DMS79 treated with DMSO at 0.1 percent for 48 hours (cell line): Measurements from ENCODE around the gene HMBS.

Source experiments
- DNase-seq: peaks from one replicate; lab custom pipeline; 2025; lab: John Stamatoyannopoulos, UW

Gene HMBS

GRCh38 chr11:119067371-119068222 lies 17.1 kb upstream of the HMBS start, which contains the start of gene VPS11:
Gene VPS11 (plus strand): TSS chr11:119067818. CDS start chr11:119067824, 6 bp downstream.
- DNase-seq: peak; percentile 95

GRCh38 chr11:119077839-119078238 lies 6.8 kb upstream of the HMBS start:
- DNase-seq: no peak

- DNase-seq: no peak
Measured at GRCh38 chr11:119078675-119079420, 5.8 kb upstream of the HMBS start.

GRCh38 chr11:119081682-119082260 lies 2.9 kb upstream of the HMBS start:
- no peak for DNase-seq

- DNase-seq: no peak
Measured at GRCh38 chr11:119085437-119085847, 761 bp downstream of the HMBS start.

GRCh38 chr11:119087123-119087522 lies 2.4 kb downstream of the HMBS start:
- DNase-seq: no peak

GRCh38 chr11:119087747-119088241 lies 3.1 kb downstream of the HMBS start:
- DNase-seq: no peak

- no peak for DNase-seq
Measured at GRCh38 chr11:119088406-119088805, 3.7 kb downstream of the HMBS start.

- DNase-seq: peak; percentile 21
Measured at GRCh38 chr11:119089319-119089718, 4.6 kb downstream of the HMBS start.

- DNase-seq: no peak
Measured at GRCh38 chr11:119091178-119091577, 6.5 kb downstream of the HMBS start.

- peak; percentile 59 for DNase-seq
Measured at GRCh38 chr11:119091966-119092879, 7.5 kb downstream of the HMBS start.

- peak; percentile 18 for DNase-seq
Measured at GRCh38 chr11:119092880-119093842, 8.5 kb downstream of the HMBS start.

- DNase-seq: no peak
Measured at GRCh38 chr11:119093942-119094815, 9.5 kb downstream of the HMBS start.

- DNase-seq: no peak
Measured at GRCh38 chr11:119094816-119095065, 10.1 kb downstream of the HMBS start.

- DNase-seq: peak; percentile 100
Measured at GRCh38 chr11:119095066-119095880, 10.6 kb downstream of the HMBS start.

GRCh38 chr11:119099711-119100110 lies 15.0 kb downstream of the HMBS start:
- no peak for DNase-seq

- peak; percentile 15 for DNase-seq
Measured at GRCh38 chr11:119100246-119100970, 15.7 kb downstream of the HMBS start.
